Sigmoid colon (tissue), 4 donors: ENCODE measurements around the gene NDST1.

Source experiments
- CTCF ChIP-seq, 4 experiments: fragments of 450-650 bp in 3 of 4; fragments of 200-600 bp in 1 of 4; IDR thresholded peaks; one replicate each; pipeline ENCODE4 v1.5.1; 2016 to 2019; ENCODE audit warnings: antibody characterized with exemption in 4 of 4, mild to moderate bottlenecking in 3 of 4, moderate library complexity in 2 of 4
- EP300 ChIP-seq, 4 donors: sonication (generic); formaldehyde crosslinking; IDR thresholded peaks; one replicate each; pipeline ENCODE4 v1.6.1; 2017; ENCODE audit warnings: antibody characterized with exemption in 4 of 4
- POLR2AphosphoS5 ChIP-seq, 4 donors: sonication (generic); formaldehyde crosslinking; IDR thresholded peaks; one replicate each; pipeline ENCODE4 v1.6.1; 2017; ENCODE audit warnings: antibody characterized with exemption in 4 of 4

- TF ChIP-seq EP300 (IDR thresholded peaks at IDR 0.05) (no peak), CTCF (IDR thresholded peaks at IDR 0.05) (no peak), POLR2AphosphoS5 (IDR thresholded peaks at IDR 0.05) (no peak)
Measured at GRCh38 chr5:150585781-150586341, 77.9 kb downstream of the NDST1 start.
